HepG2 (cell line): ENCODE data around the gene ELOVL6. TPM values are rescaled to one million over a fixed set of nuclear protein-coding genes. Genes with fewer than 3 reads are reported as not detected.

Source experiments
- ATAC-seq: fragments of 200-7000 bp; cut with Tn5 transposase; 3 replicates; pipeline ENCODE4 v1.9.1; 2020; ENCODE audit warnings: mild to moderate bottlenecking, moderate library complexity
- BruUV-seq: library from RNA; stranded (reverse); fragments of 400-500 nt; replicated peaks from 2 replicates; lab custom pipeline; 2021; lab: Mats Ljungman, UMichigan
- CTCF ChIA-PET: fragments of 300-600 bp; formaldehyde crosslinking; extraction: SDS; loops from one replicate; lab custom pipeline; 2021; ENCODE audit warnings: low total read pairs, inconsistent platforms, low intra/inter-chr PET ratio; lab: Yijun Ruan, JAX
- POLR2A ChIA-PET: fragments of 350-600 bp; sonication (Branson Sonifier 250); formaldehyde crosslinking; loops from one replicate; lab custom pipeline; 2020; ENCODE audit warnings: antibody characterized with exemption, inconsistent platforms; lab: Yijun Ruan, JAX
- DNase-seq: peaks from one replicate; pipeline ENCODE4 v3.0.0-alpha.2; 2015; ENCODE audit warnings: low spot score
- FAIRE-seq: peaks from 3 replicates; lab custom pipeline; 2011; peaks lifted over from hg19 to GRCh38; lab: Jason Lieb, UNC
- H2AFZ ChIP-seq: one replicate; pipeline ENCODE4 v1.6.1; 2011; ENCODE audit warnings: low read length, inconsistent platforms
- H3K27ac ChIP-seq: fragments of 300-600 bp; 3 replicates; pipeline ENCODE4 v1.8.0; 2011; ENCODE audit warnings: mixed run types, mild to moderate bottlenecking, mixed read lengths, low read length, inconsistent platforms; ENCODE audit not compliant: insufficient read depth; ENCODE audit errors: extremely low read length
- H3K27me3 ChIP-seq, 2 experiments: fragments of 200-600 bp in 1 of 2; 2 replicates in 1 of 2; 3 replicates in 1 of 2; pipeline versions ENCODE4 v1.6.0 to v1.8.0; 2011; ENCODE audit warnings: low read length in 2 of 2, mild to moderate bottlenecking in 2 of 2, moderate library complexity in 2 of 2, inconsistent platforms in 1 of 2; ENCODE audit not compliant: insufficient read depth in 2 of 2, control insufficient read depth in 1 of 2
- H3K36me3 ChIP-seq, 2 experiments: fragments of 200-600 bp in 1 of 2; replicated peaks in 1 of 2; 2 replicates in 1 of 2; 3 replicates in 1 of 2; pipeline versions ENCODE4 v1.5.1 to v1.8.0; 2011; ENCODE audit warnings: low read length in 2 of 2, inconsistent platforms in 1 of 2; ENCODE audit not compliant: insufficient read depth in 2 of 2, control insufficient read depth in 1 of 2
- H3K4me1 ChIP-seq: 2 replicates; pipeline ENCODE4 v1.5.1; 2012; ENCODE audit warnings: low read length, inconsistent platforms; ENCODE audit not compliant: insufficient read depth
- H3K4me2 ChIP-seq: 2 replicates; pipeline ENCODE4 v1.6.0; 2011; ENCODE audit warnings: low read depth, low read length, inconsistent platforms
- H3K4me3 ChIP-seq, 3 experiments: fragments of 200-600 bp in 1 of 3; sonication (generic), shearing (Covaris generic) in 1 of 3; replicated peaks in 1 of 3; 2 replicates each; pipeline ENCODE4 v1.5.1; 2011 to 2016; ENCODE audit warnings: low read length in 3 of 3, inconsistent platforms in 2 of 3, low read depth in 2 of 3, mild to moderate bottlenecking in 2 of 3, control low read depth in 1 of 3, mixed read lengths in 1 of 3; ENCODE audit not compliant: insufficient read depth in 1 of 3
- H3K79me2 ChIP-seq: one replicate; pipeline ENCODE4 v1.6.1; 2011; ENCODE audit warnings: low read length, inconsistent platforms; ENCODE audit not compliant: insufficient read depth
- H3K9ac ChIP-seq: 2 replicates; pipeline ENCODE4 v1.6.0; 2011; ENCODE audit warnings: mild to moderate bottlenecking, low read depth, low read length, inconsistent platforms; ENCODE audit not compliant: insufficient read depth
- H3K9me3 ChIP-seq: 2 replicates; pipeline ENCODE4 v1.5.1; 2012; ENCODE audit warnings: mild to moderate bottlenecking, low read length
- H4K20me1 ChIP-seq: 2 replicates; pipeline ENCODE4 v1.6.0; 2011; ENCODE audit warnings: inconsistent platforms, mild to moderate bottlenecking, low read length, moderate library complexity; ENCODE audit not compliant: insufficient read depth
- CEBPG ChIP-seq: IDR thresholded peaks from 2 replicates; pipeline ENCODE4 v1.6.1; 2016
- FOSL2 ChIP-seq: sonication (generic); formaldehyde crosslinking; IDR thresholded peaks from 2 replicates; pipeline ENCODE4 v1.4.0; 2020; ENCODE audit warnings: missing genetic modification reagents
- FOXA3 ChIP-seq: IDR thresholded peaks from 2 replicates; pipeline ENCODE4 v1.6.1; 2016; ENCODE audit warnings: missing genetic modification reagents, missing compliant biosample characterization
- GATA4 ChIP-seq: sonication (generic); IDR thresholded peaks from 2 replicates; pipeline ENCODE4 v1.6.1; 2016; ENCODE audit warnings: antibody characterized with exemption, low read depth, borderline replicate concordance
- IRX3 ChIP-seq: sonication (generic); formaldehyde crosslinking; IDR thresholded peaks from 2 replicates; pipeline ENCODE4 v1.8.1; 2023; ENCODE audit warnings: mild to moderate bottlenecking, low read depth, missing genetic modification reagents, borderline replicate concordance
- NFIC ChIP-seq: IDR thresholded peaks from 2 replicates; pipeline ENCODE4 v1.6.1; 2012; ENCODE audit warnings: mild to moderate bottlenecking, low read length, inconsistent platforms
- RBM39 ChIP-seq: fragments of 200-400 bp; formaldehyde crosslinking; IDR thresholded peaks from one replicate; pipeline ENCODE4 v1.6.1; 2018; ENCODE audit warnings: antibody characterized with exemption, mild to moderate bottlenecking, low read depth, low read length; ENCODE audit not compliant: poor library complexity, severe bottlenecking
- SIN3B ChIP-seq: fragments of 150-350 bp; IDR thresholded peaks from 2 replicates; pipeline ENCODE4 v1.6.1; 2014; ENCODE audit warnings: low read length
- SRY ChIP-seq: sonication (generic); formaldehyde crosslinking; IDR thresholded peaks from 2 replicates; pipeline ENCODE4 v1.8.0; 2022; ENCODE audit warnings: mild to moderate bottlenecking, missing genetic modification reagents
- TBX2 ChIP-seq: sonication (generic); formaldehyde crosslinking; IDR thresholded peaks from 2 replicates; pipeline ENCODE4 v1.5.0; 2020; ENCODE audit warnings: missing genetic modification reagents, mild to moderate bottlenecking, borderline replicate concordance
- ZNF720 ChIP-seq: sonication (generic); formaldehyde crosslinking; IDR thresholded peaks from 2 replicates; pipeline ENCODE4 v1.4.0; 2020; ENCODE audit warnings: missing genetic modification reagents
- WGBS: methylation state at CpG from one replicate; pipeline ENCODE4 v1.1.6; 2017; ENCODE audit warnings: low lambda C conversion rate; 5-methylcytosine and 5-hydroxymethylcytosine counted together
- in situ Hi-C: cut with HindIII; loops from 2 replicates; pipeline ENCODE4 v1.10.0; 2017; ENCODE audit warnings: low pct_unique_long_range_greater_than_20kb; ENCODE audit not compliant: extremely low pct_ligation_motif_present
- intact Hi-C: fragments of 100-400 bp; cut with micrococcal nuclease; formaldehyde crosslinking; loops from one replicate; pipeline ENCODE4 v1.10.0; 2022; ENCODE audit not compliant: unreplicated experiment
- polyA plus RNA-seq, 8 experiments: library from polyadenylated mRNA; depleted of rRNA in 3 of 8; stranded (reverse) in 7 of 8; unstranded in 1 of 8; fragments of >200 nt; fragmentation: Illumina TruSeq in 4 of 8; extraction: Trizol in 4 of 8; gene quantifications; 2 replicates each; pipeline versions ENCODE4 v1.2.1 to v1.2.3, GENCODE V29; 2011 to 2016; ENCODE audit warnings: low read depth in 4 of 8, missing spikeins in 1 of 8, mixed read lengths in 1 of 8; ENCODE audit not compliant: insufficient read depth in 1 of 8
- total RNA-seq, 5 experiments: library from RNA; depleted of rRNA; stranded (reverse); fragments of >200 nt; fragmentation: Illumina TruSeq; extraction: Trizol; gene quantifications; 2 replicates each; pipeline ENCODE4 v1.2.3, GENCODE V29; 2016; ENCODE audit warnings: low read depth in 1 of 5
- TF ChIP-seq, protein P1 (sequence below): IDR thresholded peaks from 2 replicates; pipeline ENCODE4 v1.6.1; 2016; ENCODE audit warnings: low read depth, borderline replicate concordance
- TF ChIP-seq, protein P2 (sequence below): sonication (generic); formaldehyde crosslinking; IDR thresholded peaks from 2 replicates; pipeline ENCODE4 v1.5.1; 2020; ENCODE audit warnings: missing genetic modification reagents, mild to moderate bottlenecking, borderline replicate concordance
- TF ChIP-seq, protein P3 (sequence below): sonication (generic); formaldehyde crosslinking; conservative IDR thresholded peaks from 2 replicates; pipeline ENCODE4 v1.4.0; 2020; ENCODE audit warnings: missing genetic modification reagents

Gene ELOVL6
- total and polyA plus RNA-seq, 2 of the 13 experiments (the other 11 are each of a cell fraction or from before 2014, with no cell fraction given), result 14.1 to 23.2 TPM

DNA sequence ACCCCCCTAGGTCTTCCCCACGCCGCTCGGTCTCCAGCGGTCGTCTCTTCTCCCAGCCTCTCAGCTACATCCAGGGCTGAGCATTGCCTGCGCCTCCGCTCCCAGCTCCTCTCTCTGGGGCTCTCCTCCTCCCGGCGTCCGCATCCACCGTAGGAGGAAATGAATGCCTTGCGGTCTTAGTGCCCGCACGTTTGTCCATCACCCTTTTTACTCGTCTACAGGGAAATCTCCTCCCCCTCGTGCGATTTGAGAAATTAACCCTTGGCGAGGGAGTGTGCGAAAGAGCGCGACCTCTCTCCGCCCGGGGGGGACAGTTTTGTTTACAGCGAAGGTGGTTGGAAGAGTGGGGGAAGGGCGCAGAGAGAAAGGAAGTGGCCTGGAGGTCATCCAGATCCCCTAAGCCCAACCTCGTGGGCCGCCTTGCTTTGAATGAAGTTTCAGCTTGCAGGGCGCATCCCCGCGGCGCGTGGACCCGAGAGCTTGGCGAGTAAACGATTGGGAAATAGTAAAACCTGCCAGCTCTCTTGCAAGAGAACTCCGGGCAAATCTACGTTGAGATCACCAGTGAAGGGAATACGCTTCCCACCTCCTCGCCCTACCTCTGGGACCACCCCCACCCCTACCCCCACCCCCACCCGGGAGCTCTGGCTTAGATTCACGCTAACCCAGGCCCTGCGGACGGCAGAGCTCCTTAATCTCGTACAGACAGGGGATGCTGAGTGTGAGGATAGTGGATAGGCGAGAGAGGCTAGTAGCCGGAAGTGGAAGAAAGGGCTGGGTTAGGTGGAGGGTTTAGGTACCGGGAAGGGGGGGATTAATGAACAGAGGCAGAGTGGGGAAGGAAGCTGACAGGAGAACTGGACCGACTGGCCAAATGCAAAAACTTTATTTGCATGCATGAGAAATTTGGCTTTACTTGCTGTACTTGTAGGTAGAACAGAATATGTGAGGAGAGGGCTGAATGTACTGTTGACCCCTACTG is at the start of gene ELOVL6 (continued):
- peak; percentile 81 for TF ChIP-seq FOXA3 (CRISPR knock-in tag)
- TF ChIP-seq, all 625 proteins: peak for 241

DNA sequence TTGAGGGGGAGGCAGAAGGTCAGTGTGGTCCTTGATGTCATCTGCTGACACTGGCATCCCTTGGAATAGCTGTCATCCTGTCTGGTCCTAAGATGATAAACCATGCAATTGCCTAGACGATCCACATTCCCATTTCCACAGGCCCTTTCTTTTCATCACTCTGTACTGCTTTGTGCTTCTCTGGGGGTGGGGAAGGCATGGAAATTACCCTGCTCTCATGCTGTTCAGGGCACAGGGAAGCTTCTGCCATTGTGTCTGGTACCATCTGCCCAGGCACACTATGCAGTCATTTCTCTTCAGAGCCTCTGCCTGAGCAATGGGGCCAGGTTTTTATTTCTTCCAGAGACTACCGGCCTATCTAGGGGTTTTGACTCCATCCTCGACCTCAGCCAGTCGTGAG is 49.7 kb upstream of the ELOVL6 start:
- WGBS, result 28% methylated on average over 4 of the region's 4 CpGs
- Histone ChIP-seq H4K20me1 (no peaks in the 10 kb centered on the region), H3K79me2 (no peaks in the 10 kb centered on the region), H3K4me1 (no peaks in the 10 kb centered on the region), H3K27ac (no peak overlapping the region), H3K9ac (no peak overlapping the region), H3K36me3 (no peaks in the 10 kb centered on the region), H3K4me2 (no peak overlapping the region), H3K27me3 (no peaks in the 10 kb centered on the region), H3K9me3 (no peaks in the 10 kb centered on the region), H3K4me3 (no peak overlapping the region), H2AFZ (no peak overlapping the region)
- ChIA-PET POLR2A (no interaction called here), CTCF (no interaction called here)
- no peak for DNase-seq
- ATAC-seq, result no peak
- intact Hi-C loops (no loop called here), in situ Hi-C loops (no loop called here)
- TF ChIP-seq GATA4 (no peak), RBM39 (no peak), NFIC (no peak), FOSL2 (no peak), CEBPG (CRISPR knock-in tag) (no peak), SRY (CRISPR knock-in tag) (no peak), IRX3 (CRISPR knock-in tag) (no peak), SIN3B (no peak), TBX2 (no peak), ZNF720 (CRISPR knock-in tag) (no peak)
- TF ChIP-seq, protein P1, sequence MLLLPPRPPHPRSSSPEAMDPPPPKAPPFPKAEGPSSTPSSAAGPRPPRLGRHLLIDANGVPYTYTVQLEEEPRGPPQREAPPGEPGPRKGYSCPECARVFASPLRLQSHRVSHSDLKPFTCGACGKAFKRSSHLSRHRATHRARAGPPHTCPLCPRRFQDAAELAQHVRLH, result no peak
- TF ChIP-seq, protein P2, sequence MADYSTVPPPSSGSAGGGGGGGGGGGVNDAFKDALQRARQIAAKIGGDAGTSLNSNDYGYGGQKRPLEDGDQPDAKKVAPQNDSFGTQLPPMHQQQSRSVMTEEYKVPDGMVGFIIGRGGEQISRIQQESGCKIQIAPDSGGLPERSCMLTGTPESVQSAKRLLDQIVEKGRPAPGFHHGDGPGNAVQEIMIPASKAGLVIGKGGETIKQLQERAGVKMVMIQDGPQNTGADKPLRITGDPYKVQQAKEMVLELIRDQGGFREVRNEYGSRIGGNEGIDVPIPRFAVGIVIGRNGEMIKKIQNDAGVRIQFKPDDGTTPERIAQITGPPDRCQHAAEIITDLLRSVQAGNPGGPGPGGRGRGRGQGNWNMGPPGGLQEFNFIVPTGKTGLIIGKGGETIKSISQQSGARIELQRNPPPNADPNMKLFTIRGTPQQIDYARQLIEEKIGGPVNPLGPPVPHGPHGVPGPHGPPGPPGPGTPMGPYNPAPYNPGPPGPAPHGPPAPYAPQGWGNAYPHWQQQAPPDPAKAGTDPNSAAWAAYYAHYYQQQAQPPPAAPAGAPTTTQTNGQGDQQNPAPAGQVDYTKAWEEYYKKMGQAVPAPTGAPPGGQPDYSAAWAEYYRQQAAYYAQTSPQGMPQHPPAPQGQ (CRISPR knock-in tag), result no peak
- TF ChIP-seq, protein P3, sequence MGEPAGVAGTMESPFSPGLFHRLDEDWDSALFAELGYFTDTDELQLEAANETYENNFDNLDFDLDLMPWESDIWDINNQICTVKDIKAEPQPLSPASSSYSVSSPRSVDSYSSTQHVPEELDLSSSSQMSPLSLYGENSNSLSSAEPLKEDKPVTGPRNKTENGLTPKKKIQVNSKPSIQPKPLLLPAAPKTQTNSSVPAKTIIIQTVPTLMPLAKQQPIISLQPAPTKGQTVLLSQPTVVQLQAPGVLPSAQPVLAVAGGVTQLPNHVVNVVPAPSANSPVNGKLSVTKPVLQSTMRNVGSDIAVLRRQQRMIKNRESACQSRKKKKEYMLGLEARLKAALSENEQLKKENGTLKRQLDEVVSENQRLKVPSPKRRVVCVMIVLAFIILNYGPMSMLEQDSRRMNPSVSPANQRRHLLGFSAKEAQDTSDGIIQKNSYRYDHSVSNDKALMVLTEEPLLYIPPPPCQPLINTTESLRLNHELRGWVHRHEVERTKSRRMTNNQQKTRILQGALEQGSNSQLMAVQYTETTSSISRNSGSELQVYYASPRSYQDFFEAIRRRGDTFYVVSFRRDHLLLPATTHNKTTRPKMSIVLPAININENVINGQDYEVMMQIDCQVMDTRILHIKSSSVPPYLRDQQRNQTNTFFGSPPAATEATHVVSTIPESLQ, result no peak
- no TSS peak for BruUV-seq
- no peak for FAIRE-seq
